ENCODE data around the gene PALLD. TPM values are rescaled to one million over a fixed set of nuclear protein-coding genes. Genes with fewer than 3 reads are reported as not detected.

The PALLD gene
- total RNA-seq, 4 donors from 2014 or later, result 266 to 761 (median 441) TPM

DNA sequence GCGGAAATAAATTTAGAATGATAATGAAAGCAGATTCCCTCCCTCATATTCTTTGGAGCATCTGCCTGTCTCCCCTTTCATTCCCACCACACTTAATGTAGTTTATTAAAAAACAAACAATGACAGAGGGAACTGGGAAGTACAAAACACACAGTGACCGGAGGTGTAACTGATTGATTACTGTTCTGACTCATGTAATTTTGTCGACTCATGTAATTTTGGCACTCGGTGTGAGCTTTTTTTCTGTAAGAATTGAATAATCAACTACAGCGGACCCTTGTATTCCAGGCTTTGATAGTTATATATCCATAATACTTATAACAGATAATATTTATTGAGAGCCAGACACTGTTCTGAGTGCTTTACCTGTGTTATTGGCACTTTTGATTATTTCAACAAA, 110.4 kb downstream of the PALLD start:
- intact Hi-C loops (cut with DNase I; ENCODE audit: low total_unique reads), result no loop called here
- Histone ChIP-seq H3K36me3 (no peaks in the 10 kb centered on the region), H3K4me3 (no peak overlapping the region), H3K27me3 (no peaks in the 10 kb centered on the region), H3K9me3 (no peaks in the 10 kb centered on the region), H3K27ac (no peak overlapping the region), H3K4me1 (no peaks in the 10 kb centered on the region)
- no peak for TF ChIP-seq POLR2A (IDR thresholded peaks at IDR 0.05)
- TF ChIP-seq, protein P1, sequence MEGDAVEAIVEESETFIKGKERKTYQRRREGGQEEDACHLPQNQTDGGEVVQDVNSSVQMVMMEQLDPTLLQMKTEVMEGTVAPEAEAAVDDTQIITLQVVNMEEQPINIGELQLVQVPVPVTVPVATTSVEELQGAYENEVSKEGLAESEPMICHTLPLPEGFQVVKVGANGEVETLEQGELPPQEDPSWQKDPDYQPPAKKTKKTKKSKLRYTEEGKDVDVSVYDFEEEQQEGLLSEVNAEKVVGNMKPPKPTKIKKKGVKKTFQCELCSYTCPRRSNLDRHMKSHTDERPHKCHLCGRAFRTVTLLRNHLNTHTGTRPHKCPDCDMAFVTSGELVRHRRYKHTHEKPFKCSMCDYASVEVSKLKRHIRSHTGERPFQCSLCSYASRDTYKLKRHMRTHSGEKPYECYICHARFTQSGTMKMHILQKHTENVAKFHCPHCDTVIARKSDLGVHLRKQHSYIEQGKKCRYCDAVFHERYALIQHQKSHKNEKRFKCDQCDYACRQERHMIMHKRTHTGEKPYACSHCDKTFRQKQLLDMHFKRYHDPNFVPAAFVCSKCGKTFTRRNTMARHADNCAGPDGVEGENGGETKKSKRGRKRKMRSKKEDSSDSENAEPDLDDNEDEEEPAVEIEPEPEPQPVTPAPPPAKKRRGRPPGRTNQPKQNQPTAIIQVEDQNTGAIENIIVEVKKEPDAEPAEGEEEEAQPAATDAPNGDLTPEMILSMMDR (IDR thresholded peaks at IDR 0.05), result no peak
- no peak for DNase-seq

DNA sequence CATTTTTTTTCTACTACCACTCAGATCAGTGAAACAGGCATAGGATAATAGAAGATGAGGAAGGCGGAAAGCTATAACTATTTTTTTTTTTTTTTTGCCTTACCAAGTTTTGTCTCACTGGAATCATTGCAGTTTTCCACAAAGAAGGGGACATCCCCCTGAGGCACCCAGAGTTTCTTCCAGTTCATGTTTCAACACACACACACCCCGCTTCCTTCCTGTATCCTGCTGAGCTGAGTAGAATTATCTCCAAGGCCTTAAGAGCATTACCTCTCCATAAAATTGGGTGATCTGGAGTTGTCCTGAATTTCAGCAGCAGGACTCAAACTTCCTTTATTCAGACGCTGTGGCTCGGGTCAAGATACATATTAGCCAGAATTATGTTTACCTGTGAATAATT, 111.9 kb downstream of the PALLD start:
- no peak for DNase-seq
- intact Hi-C loops (cut with DNase I; ENCODE audit: low total_unique reads), result no loop called here

DNA sequence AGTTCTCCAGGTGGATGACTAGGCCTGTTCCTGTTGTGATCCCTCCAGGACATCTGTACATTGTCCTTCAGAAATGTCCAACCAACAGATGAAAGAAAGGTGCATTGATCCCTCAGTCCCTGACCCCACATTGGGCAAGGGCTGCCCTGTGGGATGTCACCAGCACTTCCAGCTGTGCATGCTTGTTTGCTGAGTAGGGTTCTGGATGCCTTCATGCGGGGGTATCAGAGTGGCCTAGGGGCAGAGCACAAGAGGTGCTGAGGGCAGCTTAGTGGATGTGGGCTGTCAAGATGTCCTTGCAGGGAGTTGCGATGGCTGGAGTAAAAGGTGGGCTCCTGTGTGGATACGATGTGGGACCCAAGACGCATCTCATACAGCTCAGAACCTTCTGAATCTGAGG, 112.5 kb downstream of the PALLD start:
- H3K27me3 ChIP-seq, result no peaks in the 10 kb centered on the region
- H3K36me3 ChIP-seq, result no peaks in the 10 kb centered on the region
- intact Hi-C loops (cut with DNase I; ENCODE audit: low total_unique reads), result no loop called here
- H3K9me3 ChIP-seq, result no peaks in the 10 kb centered on the region
- DNase-seq, result no peak
- H3K27ac ChIP-seq, result no peak overlapping the region
- no peak overlapping the region for H3K4me3 ChIP-seq
- TF ChIP-seq, protein P1 (IDR thresholded peaks at IDR 0.05), result no peak
- TF ChIP-seq POLR2A (IDR thresholded peaks at IDR 0.05), result no peak
- H3K4me1 ChIP-seq, result no peaks in the 10 kb centered on the region

More for the DNA sequence above, 111.9 kb downstream of the PALLD start:
- no peaks in the 10 kb centered on the region for H3K9me3 ChIP-seq
- H3K4me1 ChIP-seq, result no peaks in the 10 kb centered on the region
- no peaks in the 10 kb centered on the region for H3K36me3 ChIP-seq
- H3K27me3 ChIP-seq, result no peaks in the 10 kb centered on the region
- no peak overlapping the region for H3K4me3 ChIP-seq
- TF ChIP-seq, protein P1 (IDR thresholded peaks at IDR 0.05), result no peak
- no peak for TF ChIP-seq POLR2A (IDR thresholded peaks at IDR 0.05)
- no peak overlapping the region for H3K27ac ChIP-seq

DNA sequence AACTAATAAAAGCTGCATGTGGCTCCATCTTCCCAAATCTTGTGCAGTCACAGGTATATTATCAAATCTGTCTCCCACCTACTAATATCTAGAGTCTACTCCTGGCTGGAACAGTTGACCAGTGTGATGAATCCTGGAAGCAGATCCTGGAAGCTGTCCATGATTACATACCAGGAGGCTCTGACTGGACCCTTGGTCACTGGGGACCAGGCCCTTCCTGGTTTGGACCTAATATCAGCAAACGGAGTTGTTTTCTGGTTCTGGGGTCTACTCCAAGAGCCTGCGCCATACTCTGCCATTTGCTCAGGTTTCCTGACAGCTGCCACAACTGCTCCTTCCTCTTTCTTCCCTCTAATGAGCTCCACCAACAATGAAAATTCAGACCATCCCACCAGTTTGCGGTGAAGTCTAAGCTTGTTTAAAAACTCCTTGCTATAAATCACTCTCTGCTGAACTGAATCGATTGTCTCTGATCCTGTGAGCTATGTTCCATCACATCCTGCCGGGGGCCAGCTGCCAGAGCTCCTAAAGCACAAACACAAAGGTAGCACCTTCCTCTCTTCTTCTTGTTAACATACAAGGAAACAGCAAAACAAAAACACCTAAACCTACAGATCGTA, 114.2 kb downstream of the PALLD start:
- Histone ChIP-seq H3K9me3 (no peaks in the 10 kb centered on the region), H3K27me3 (no peaks in the 10 kb centered on the region), H3K4me1 (no peaks in the 10 kb centered on the region), H3K27ac (no peak overlapping the region), H3K36me3 (no peaks in the 10 kb centered on the region), H3K4me3 (no peak overlapping the region)
- no peak for TF ChIP-seq POLR2A (IDR thresholded peaks at IDR 0.05)
- TF ChIP-seq, protein P1 (IDR thresholded peaks at IDR 0.05), result no peak
- intact Hi-C loops (cut with DNase I; ENCODE audit: low total_unique reads), result no loop called here
- DNase-seq, result no peak

DNA sequence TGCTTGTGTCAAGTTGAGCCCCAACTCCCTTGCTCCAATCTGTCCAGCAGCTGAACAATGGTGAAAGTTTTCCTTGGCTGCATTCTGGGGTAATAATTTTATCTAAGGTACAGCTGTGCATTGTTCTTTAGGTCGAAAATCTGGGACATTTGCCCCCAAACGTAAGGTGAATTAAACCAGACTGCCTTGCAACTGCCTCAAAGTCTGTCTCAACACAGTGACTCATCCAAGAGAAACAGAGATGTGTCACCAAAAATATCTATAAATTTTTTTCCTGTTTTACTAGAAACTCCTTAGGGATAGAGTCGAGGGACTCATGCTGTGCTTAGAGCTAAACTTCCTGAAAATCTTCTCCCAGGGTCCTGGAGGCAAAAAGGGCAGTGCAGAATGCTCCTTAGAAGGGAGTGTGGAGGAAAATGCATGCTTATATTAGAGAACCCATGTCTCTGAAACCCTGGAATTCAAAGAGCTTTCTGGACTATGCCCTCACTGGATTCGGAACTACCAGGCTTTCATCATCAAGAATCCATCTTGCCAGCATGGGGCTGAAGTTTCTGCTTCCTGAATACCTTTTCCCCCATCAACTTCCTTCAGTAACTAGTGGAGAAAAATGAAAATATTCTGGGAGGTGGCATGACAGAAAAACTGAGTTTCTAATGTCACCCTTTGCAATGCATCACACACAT, 115.7 kb downstream of the PALLD start:
- Histone ChIP-seq H3K27ac (no peak overlapping the region), H3K9me3 (no peaks in the 10 kb centered on the region), H3K27me3 (no peaks in the 10 kb centered on the region), H3K36me3 (no peaks in the 10 kb centered on the region), H3K4me3 (no peak overlapping the region), H3K4me1 (no peaks in the 10 kb centered on the region)
- DNase-seq, result no peak
- TF ChIP-seq, protein P1 (IDR thresholded peaks at IDR 0.05), result no peak
- no peak for TF ChIP-seq POLR2A (IDR thresholded peaks at IDR 0.05)
- intact Hi-C loops (cut with DNase I; ENCODE audit: low total_unique reads), result no loop called here
